MM.1S (cell line): Measurements from ENCODE around the gene CSNK1E.

Source experiments
- EZH2 ChIP-seq: fragments of 300-600 bp; sonication (generic); optimal IDR thresholded peaks from 2 replicates; pipeline ENCODE3; 2017; ENCODE audit warnings: low read depth, mild to moderate bottlenecking, antibody characterized with exemption, low read length, mixed read lengths
- EZH2phosphoT487 ChIP-seq: fragments of 300-600 bp; sonication (generic); IDR thresholded peaks from 2 replicates; pipeline ENCODE4 v1.6.1; 2018; ENCODE audit warnings: antibody characterized with exemption, low read length
- TF ChIP-seq, protein P1 (sequence below): fragments of 300-600 bp; sonication (generic); IDR thresholded peaks from 2 replicates; pipeline ENCODE4 v1.5.1; 2016; ENCODE audit warnings: antibody characterized with exemption, low read length, mixed read lengths

DNA sequence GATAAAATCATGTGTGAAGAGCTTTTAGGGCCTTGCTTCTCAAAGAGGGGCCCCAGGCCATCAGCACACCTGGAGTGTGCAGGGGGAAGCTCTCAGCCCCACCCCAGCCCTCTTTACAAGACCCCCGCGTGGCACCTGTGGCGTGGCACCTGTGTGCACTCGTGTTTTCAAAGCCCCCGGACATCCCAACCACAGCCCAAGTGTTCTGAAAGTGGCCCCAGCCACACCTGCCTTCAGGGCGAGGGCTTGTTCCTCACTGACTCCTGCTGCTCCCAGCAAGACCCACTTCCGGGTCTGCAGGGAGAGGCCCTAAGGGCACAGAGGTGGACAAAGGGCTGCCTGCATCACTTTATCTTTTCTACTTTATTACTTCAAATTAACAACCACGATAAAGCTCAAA is 26.9 kb downstream of the CSNK1E start:
- TF ChIP-seq, protein P1, sequence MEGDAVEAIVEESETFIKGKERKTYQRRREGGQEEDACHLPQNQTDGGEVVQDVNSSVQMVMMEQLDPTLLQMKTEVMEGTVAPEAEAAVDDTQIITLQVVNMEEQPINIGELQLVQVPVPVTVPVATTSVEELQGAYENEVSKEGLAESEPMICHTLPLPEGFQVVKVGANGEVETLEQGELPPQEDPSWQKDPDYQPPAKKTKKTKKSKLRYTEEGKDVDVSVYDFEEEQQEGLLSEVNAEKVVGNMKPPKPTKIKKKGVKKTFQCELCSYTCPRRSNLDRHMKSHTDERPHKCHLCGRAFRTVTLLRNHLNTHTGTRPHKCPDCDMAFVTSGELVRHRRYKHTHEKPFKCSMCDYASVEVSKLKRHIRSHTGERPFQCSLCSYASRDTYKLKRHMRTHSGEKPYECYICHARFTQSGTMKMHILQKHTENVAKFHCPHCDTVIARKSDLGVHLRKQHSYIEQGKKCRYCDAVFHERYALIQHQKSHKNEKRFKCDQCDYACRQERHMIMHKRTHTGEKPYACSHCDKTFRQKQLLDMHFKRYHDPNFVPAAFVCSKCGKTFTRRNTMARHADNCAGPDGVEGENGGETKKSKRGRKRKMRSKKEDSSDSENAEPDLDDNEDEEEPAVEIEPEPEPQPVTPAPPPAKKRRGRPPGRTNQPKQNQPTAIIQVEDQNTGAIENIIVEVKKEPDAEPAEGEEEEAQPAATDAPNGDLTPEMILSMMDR: no peak
- TF ChIP-seq EZH2 (no peak), EZH2phosphoT487 (no peak)
